ENCODE measurements around the gene UTS2B. TPM values are rescaled to one million over a fixed set of nuclear protein-coding genes. Genes with fewer than 3 reads are reported as not detected.
"Not testable (repeated sequence)": the region's sequence is repeated elsewhere in the genome, so short reads cannot be mapped to it uniquely, and the experiment has no call there.

UTS2B gene
- total RNA-seq, 1 experiment from 2014 or later = not detected

GRCh38 chr3:191275751-191276150 is 54.6 kb downstream of the UTS2B start:
- no peaks in the 10 kb centered on the region for H3K27me3 ChIP-seq (ENCODE audit: low read length)
- H3K9me2 ChIP-seq (replicated peaks; ENCODE audit: insufficient read depth, low read length) = no peaks in the 10 kb centered on the region
- no peaks in the 10 kb centered on the region for H3K4me1 ChIP-seq (ENCODE audit: low read length)
- no peak overlapping the region for H3K4me3 ChIP-seq (ENCODE audit: low read length)
- H3K9me3 ChIP-seq (ENCODE audit: low read length) = peaks cover 26% of the 10 kb centered on the region
- no peaks in the 10 kb centered on the region for H3K36me3 ChIP-seq (ENCODE audit: insufficient read depth, low read length)
- H2AFZ ChIP-seq (ENCODE audit: low read length) = no peak overlapping the region
- no peak for DNase-seq
- H3K27ac ChIP-seq (ENCODE audit: low read length) = no peak overlapping the region
- H4K20me1 ChIP-seq (ENCODE audit: insufficient read depth, low read depth, low read length) = no peaks in the 10 kb centered on the region
- H3K79me2 ChIP-seq (ENCODE audit: low read length) = no peaks in the 10 kb centered on the region
- H3K4me2 ChIP-seq (ENCODE audit: low read depth, low read length, poor library complexity, severe bottlenecking) = no peak overlapping the region
- no peak overlapping the region for H3K9ac ChIP-seq (ENCODE audit: low read length)

- not testable (repeated sequence) for H3K36me3 ChIP-seq (ENCODE audit: insufficient read depth, low read length); H3K79me2 ChIP-seq (ENCODE audit: low read length); H3K4me1 ChIP-seq (ENCODE audit: low read length); H3K27ac ChIP-seq (ENCODE audit: low read length); H3K4me3 ChIP-seq (ENCODE audit: low read length); H3K27me3 ChIP-seq (ENCODE audit: low read length); H4K20me1 ChIP-seq (ENCODE audit: insufficient read depth, low read depth, low read length); H3K9me2 ChIP-seq (replicated peaks; ENCODE audit: insufficient read depth, low read length); DNase-seq; H3K4me2 ChIP-seq (ENCODE audit: low read depth, low read length, poor library complexity, severe bottlenecking); H3K9ac ChIP-seq (ENCODE audit: low read length); H2AFZ ChIP-seq (ENCODE audit: low read length)
- H3K9me3 ChIP-seq (ENCODE audit: low read length) = peaks cover 26% of the 10 kb centered on the region
Observed at GRCh38 chr3:191275244-191275643, 55.1 kb downstream of the UTS2B start.

- DNase-seq = no peak
- no peaks in the 10 kb centered on the region for H4K20me1 ChIP-seq (ENCODE audit: insufficient read depth, low read depth, low read length)
- H3K9me2 ChIP-seq (replicated peaks; ENCODE audit: insufficient read depth, low read length) = no peaks in the 10 kb centered on the region
- H2AFZ ChIP-seq (ENCODE audit: low read length) = no peak overlapping the region
- H3K27me3 ChIP-seq (ENCODE audit: low read length) = no peaks in the 10 kb centered on the region
- no peaks in the 10 kb centered on the region for H3K79me2 ChIP-seq (ENCODE audit: low read length)
- H3K4me1 ChIP-seq (ENCODE audit: low read length) = no peaks in the 10 kb centered on the region
- H3K36me3 ChIP-seq (ENCODE audit: insufficient read depth, low read length) = no peaks in the 10 kb centered on the region
- no peak overlapping the region for H3K9ac ChIP-seq (ENCODE audit: low read length)
- H3K4me2 ChIP-seq (ENCODE audit: low read depth, low read length, poor library complexity, severe bottlenecking) = no peak overlapping the region
- peaks cover 36% of the 10 kb centered on the region for H3K9me3 ChIP-seq (ENCODE audit: low read length)
- H3K27ac ChIP-seq (ENCODE audit: low read length) = no peak overlapping the region
- H3K4me3 ChIP-seq (ENCODE audit: low read length) = no peak overlapping the region
Observed at GRCh38 chr3:191269289-191270085, 60.8 kb downstream of the UTS2B start.

- Histone ChIP-seq H2AFZ (ENCODE audit: low read length) (no peak overlapping the region), H3K9me2 (replicated peaks; ENCODE audit: insufficient read depth, low read length) (no peaks in the 10 kb centered on the region), H3K4me2 (ENCODE audit: low read depth, low read length, poor library complexity, severe bottlenecking) (no peak overlapping the region), H3K27me3 (ENCODE audit: low read length) (no peaks in the 10 kb centered on the region), H3K4me3 (ENCODE audit: low read length) (no peak overlapping the region), H3K79me2 (ENCODE audit: low read length) (no peaks in the 10 kb centered on the region), H3K9ac (ENCODE audit: low read length) (no peak overlapping the region), H3K4me1 (ENCODE audit: low read length) (no peaks in the 10 kb centered on the region), H3K27ac (ENCODE audit: low read length) (no peak overlapping the region), H3K9me3 (ENCODE audit: low read length) (peaks cover 41% of the 10 kb centered on the region), H3K36me3 (ENCODE audit: insufficient read depth, low read length) (no peaks in the 10 kb centered on the region), H4K20me1 (ENCODE audit: insufficient read depth, low read depth, low read length) (no peaks in the 10 kb centered on the region)
- no peak for DNase-seq
Observed at GRCh38 chr3:191268737-191269136, 61.6 kb downstream of the UTS2B start.

- H3K4me3 ChIP-seq (ENCODE audit: low read length) = no peak overlapping the region
- no peaks in the 10 kb centered on the region for H3K36me3 ChIP-seq (ENCODE audit: insufficient read depth, low read length)
- no peaks in the 10 kb centered on the region for H3K9me2 ChIP-seq (replicated peaks; ENCODE audit: insufficient read depth, low read length)
- no peak overlapping the region for H3K4me2 ChIP-seq (ENCODE audit: low read depth, low read length, poor library complexity, severe bottlenecking)
- H3K4me1 ChIP-seq (ENCODE audit: low read length) = no peaks in the 10 kb centered on the region
- H3K79me2 ChIP-seq (ENCODE audit: low read length) = no peaks in the 10 kb centered on the region
- H3K9me3 ChIP-seq (ENCODE audit: low read length) = peaks cover 27% of the 10 kb centered on the region
- H3K9ac ChIP-seq (ENCODE audit: low read length) = no peak overlapping the region
- DNase-seq = no peak
- no peaks in the 10 kb centered on the region for H4K20me1 ChIP-seq (ENCODE audit: insufficient read depth, low read depth, low read length)
- no peak overlapping the region for H3K27ac ChIP-seq (ENCODE audit: low read length)
- H2AFZ ChIP-seq (ENCODE audit: low read length) = no peak overlapping the region
- no peaks in the 10 kb centered on the region for H3K27me3 ChIP-seq (ENCODE audit: low read length)
Observed at GRCh38 chr3:191263850-191264249, 66.5 kb downstream of the UTS2B start.

GRCh38 chr3:191263365-191263764 is 67.0 kb downstream of the UTS2B start:
- DNase-seq = no peak
- Histone ChIP-seq H3K4me3 (ENCODE audit: low read length) (no peak overlapping the region), H3K4me2 (ENCODE audit: low read depth, low read length, poor library complexity, severe bottlenecking) (no peak overlapping the region)

GRCh38 chr3:191262650-191263049 is 67.7 kb downstream of the UTS2B start:
- no peak overlapping the region for H3K27ac ChIP-seq (ENCODE audit: low read length)
- no peak for DNase-seq
- H3K4me2 ChIP-seq (ENCODE audit: low read depth, low read length, poor library complexity, severe bottlenecking) = no peak overlapping the region
- no peak overlapping the region for H3K4me3 ChIP-seq (ENCODE audit: low read length)
- H3K9me2 ChIP-seq (replicated peaks; ENCODE audit: insufficient read depth, low read length) = no peaks in the 10 kb centered on the region
- H3K27me3 ChIP-seq (ENCODE audit: low read length) = no peaks in the 10 kb centered on the region
- no peaks in the 10 kb centered on the region for H4K20me1 ChIP-seq (ENCODE audit: insufficient read depth, low read depth, low read length)
- H3K9me3 ChIP-seq (ENCODE audit: low read length) = peaks cover 31% of the 10 kb centered on the region
- H2AFZ ChIP-seq (ENCODE audit: low read length) = no peak overlapping the region
- no peaks in the 10 kb centered on the region for H3K4me1 ChIP-seq (ENCODE audit: low read length)
- no peaks in the 10 kb centered on the region for H3K79me2 ChIP-seq (ENCODE audit: low read length)
- no peaks in the 10 kb centered on the region for H3K36me3 ChIP-seq (ENCODE audit: insufficient read depth, low read length)
- H3K9ac ChIP-seq (ENCODE audit: low read length) = no peak overlapping the region

More at GRCh38 chr3:191263365-191263764, 67.0 kb downstream of the UTS2B start:
- no peaks in the 10 kb centered on the region for H3K4me1 ChIP-seq (ENCODE audit: low read length)
- no peaks in the 10 kb centered on the region for H3K36me3 ChIP-seq (ENCODE audit: insufficient read depth, low read length)
- no peaks in the 10 kb centered on the region for H4K20me1 ChIP-seq (ENCODE audit: insufficient read depth, low read depth, low read length)
- no peaks in the 10 kb centered on the region for H3K27me3 ChIP-seq (ENCODE audit: low read length)
- H3K79me2 ChIP-seq (ENCODE audit: low read length) = no peaks in the 10 kb centered on the region
- peaks cover 27% of the 10 kb centered on the region for H3K9me3 ChIP-seq (ENCODE audit: low read length)
- H3K9ac ChIP-seq (ENCODE audit: low read length) = no peak overlapping the region
- H3K27ac ChIP-seq (ENCODE audit: low read length) = no peak overlapping the region
- H2AFZ ChIP-seq (ENCODE audit: low read length) = no peak overlapping the region
- no peaks in the 10 kb centered on the region for H3K9me2 ChIP-seq (replicated peaks; ENCODE audit: insufficient read depth, low read length)

GRCh38 chr3:191261304-191261638 is 69.1 kb downstream of the UTS2B start:
- no peaks in the 10 kb centered on the region for H3K79me2 ChIP-seq (ENCODE audit: low read length)
- H3K4me2 ChIP-seq (ENCODE audit: low read depth, low read length, poor library complexity, severe bottlenecking) = no peak overlapping the region
- DNase-seq = no peak
- H3K9ac ChIP-seq (ENCODE audit: low read length) = no peak overlapping the region
- H3K27me3 ChIP-seq (ENCODE audit: low read length) = no peaks in the 10 kb centered on the region
- H3K4me3 ChIP-seq (ENCODE audit: low read length) = no peak overlapping the region
- H3K9me3 ChIP-seq (ENCODE audit: low read length) = peaks cover 23% of the 10 kb centered on the region
- H3K9me2 ChIP-seq (replicated peaks; ENCODE audit: insufficient read depth, low read length) = no peaks in the 10 kb centered on the region
- H2AFZ ChIP-seq (ENCODE audit: low read length) = no peak overlapping the region
- no peak overlapping the region for H3K27ac ChIP-seq (ENCODE audit: low read length)
- H3K4me1 ChIP-seq (ENCODE audit: low read length) = no peaks in the 10 kb centered on the region
- H4K20me1 ChIP-seq (ENCODE audit: insufficient read depth, low read depth, low read length) = no peaks in the 10 kb centered on the region
- H3K36me3 ChIP-seq (ENCODE audit: insufficient read depth, low read length) = no peaks in the 10 kb centered on the region
